Endothelial cell of umbilical vein (primary cell): ENCODE results near the gene POU6F2. TPM values are rescaled to one million over a fixed set of nuclear protein-coding genes. Genes with fewer than 3 reads are reported as not detected.

Experiments used
- BruUV-seq: library from RNA; stranded (reverse); fragments of 400-500 nt; replicated peaks from 2 replicates; lab custom pipeline; 2021; lab: Mats Ljungman, UMichigan
- CTCF ChIA-PET: fragments of 300-600, 350-600 bp; sonication (Branson Sonifier 250); formaldehyde crosslinking; loops from one replicate; lab custom pipeline; 2021; ENCODE audit warnings: antibody characterized with exemption, inconsistent platforms; lab: Charles Lee
- POLR2A ChIA-PET: fragments of 300-600, 350-600 bp; sonication (Branson Sonifier 250); formaldehyde crosslinking; loops from one replicate; lab custom pipeline; 2021; ENCODE audit warnings: antibody characterized with exemption, inconsistent platforms; lab: Charles Lee
- DNase-seq: peaks from one replicate; pipeline ENCODE4 v3.0.0-alpha.2; 2011; ENCODE audit warnings: low read depth, low spot score
- FAIRE-seq: peaks from 2 replicates; lab custom pipeline; 2011; peaks lifted over from hg19 to GRCh38; lab: Jason Lieb, UNC
- H2AFZ ChIP-seq: 2 replicates; pipeline ENCODE4 v1.6.0; 2012; ENCODE audit warnings: low read depth, low read length, control low read depth, inconsistent platforms
- H3K27ac ChIP-seq: 2 replicates; pipeline ENCODE4 v1.5.1; 2011; ENCODE audit warnings: low read depth, mild to moderate bottlenecking, control low read depth, low read length, moderate library complexity; ENCODE audit not compliant: insufficient read depth
- H3K27me3 ChIP-seq, 2 experiments: 2 replicates each; pipeline versions ENCODE4 v1.6.0 to v1.6.1; 2011; ENCODE audit warnings: low read length in 2 of 2, mixed read lengths in 1 of 2; ENCODE audit not compliant: control insufficient read depth in 2 of 2, insufficient read depth in 2 of 2
- H3K36me3 ChIP-seq, 2 experiments: 2 replicates in 1 of 2; 3 replicates in 1 of 2; pipeline ENCODE4 v1.5.1; 2011; ENCODE audit warnings: low read length in 2 of 2, mild to moderate bottlenecking in 1 of 2, moderate library complexity in 1 of 2; ENCODE audit not compliant: control insufficient read depth in 2 of 2, insufficient read depth in 2 of 2; ENCODE audit errors: extremely low read depth in 1 of 2
- H3K4me1 ChIP-seq: 3 replicates; pipeline ENCODE4 v1.5.1; 2011; ENCODE audit warnings: mild to moderate bottlenecking, low read length; ENCODE audit not compliant: control insufficient read depth, insufficient read depth; ENCODE audit errors: extremely low read depth
- H3K4me2 ChIP-seq: 2 replicates; pipeline ENCODE4 v1.6.1; 2011; ENCODE audit warnings: low read length, control low read depth, mixed read lengths; ENCODE audit not compliant: insufficient read depth
- H3K4me3 ChIP-seq, 3 experiments: fragments of 200-600 bp in 1 of 3; sonication (generic), shearing (Covaris generic) in 1 of 3; replicated peaks in 1 of 3; 2 replicates each; pipeline ENCODE4 v1.5.1; 2011 to 2016; ENCODE audit warnings: control low read depth in 3 of 3, low read length in 3 of 3, mild to moderate bottlenecking in 2 of 3, inconsistent platforms in 1 of 3, low read depth in 1 of 3, moderate library complexity in 1 of 3; ENCODE audit not compliant: insufficient read depth in 1 of 3
- H3K79me2 ChIP-seq: 2 replicates; pipeline ENCODE4 v1.6.0; 2012; ENCODE audit warnings: low read length, inconsistent platforms; ENCODE audit not compliant: control insufficient read depth, insufficient read depth
- H3K9ac ChIP-seq: replicated peaks from 2 replicates; pipeline ENCODE3; 2011; ENCODE audit warnings: low read length, control low read depth; ENCODE audit not compliant: insufficient read depth; ENCODE audit errors: extremely low read depth
- H3K9me1 ChIP-seq: replicated peaks from 3 replicates; pipeline ENCODE4 v1.6.0; 2011; ENCODE audit warnings: mild to moderate bottlenecking, low read length; ENCODE audit not compliant: control insufficient read depth, insufficient read depth; ENCODE audit errors: extremely low read depth
- H3K9me3 ChIP-seq: replicated peaks from 2 replicates; pipeline ENCODE4 v1.5.1; 2012; ENCODE audit warnings: low read length, inconsistent platforms; ENCODE audit not compliant: control insufficient read depth, insufficient read depth
- H4K20me1 ChIP-seq: replicated peaks from 2 replicates; pipeline ENCODE3; 2011; ENCODE audit warnings: mild to moderate bottlenecking, low read length; ENCODE audit not compliant: control insufficient read depth, insufficient read depth; ENCODE audit errors: extremely low read depth
- CTCF ChIP-seq, 2 donors: IDR thresholded peaks; 1 replicate in 1 of 2; 2 replicates in 1 of 2; pipeline ENCODE4 v1.5.1; 2011; ENCODE audit warnings: low read length in 2 of 2, mild to moderate bottlenecking in 2 of 2, moderate library complexity in 2 of 2, control low read depth in 1 of 2, inconsistent platforms in 1 of 2, low read depth in 1 of 2; ENCODE audit not compliant: insufficient read depth in 1 of 2; ENCODE audit errors: extremely low read depth in 1 of 2
- EZH2 ChIP-seq: IDR thresholded peaks from 2 replicates; pipeline ENCODE4 v1.6.1; 2012; ENCODE audit warnings: borderline replicate concordance, low read depth, mild to moderate bottlenecking, moderate library complexity, low read length, inconsistent platforms; ENCODE audit not compliant: severe bottlenecking
- FOS ChIP-seq: IDR thresholded peaks from 2 replicates; pipeline ENCODE4 v1.6.1; 2011; ENCODE audit warnings: mild to moderate bottlenecking, low read length, moderate library complexity, borderline replicate concordance; ENCODE audit not compliant: insufficient read depth
- GATA2 ChIP-seq: IDR thresholded peaks from 2 replicates; pipeline ENCODE4 v1.7.0; 2011; ENCODE audit warnings: low read depth, mild to moderate bottlenecking, moderate library complexity, mixed read lengths, low read length; ENCODE audit not compliant: insufficient read length, insufficient read depth
- JUN ChIP-seq: IDR thresholded peaks from 2 replicates; pipeline ENCODE4 v1.6.1; 2011; ENCODE audit warnings: borderline replicate concordance, low read depth; ENCODE audit not compliant: insufficient read length, insufficient read depth
- MAX ChIP-seq: IDR thresholded peaks from 2 replicates; pipeline ENCODE4 v1.6.1; 2011; ENCODE audit not compliant: insufficient read depth, insufficient read length
- MYC ChIP-seq: IDR thresholded peaks from one replicate; pipeline ENCODE4 v1.6.1; 2011; ENCODE audit warnings: mild to moderate bottlenecking, low read depth, low read length
- POLR2A ChIP-seq: IDR thresholded peaks from 2 replicates; pipeline ENCODE4 v1.6.1; 2012; ENCODE audit warnings: low read depth, mild to moderate bottlenecking, control low read depth, low read length
- POLR2AphosphoS5 ChIP-seq: IDR thresholded peaks from 2 replicates; pipeline ENCODE4 v1.6.1; 2012; ENCODE audit warnings: low read depth, mild to moderate bottlenecking, control low read depth, low read length, moderate library complexity; ENCODE audit not compliant: insufficient read depth
- dilution Hi-C: fragments of 300-500 bp; cut with MboI; formaldehyde crosslinking; loops from one replicate; pipeline ENCODE4 v1.15.0; 2019; ENCODE audit warnings: low sequenced_read_pairs; ENCODE audit not compliant: extremely low pct_ligation_motif_present
- intact Hi-C: fragments of 100-400 bp; cut with micrococcal nuclease; formaldehyde crosslinking; loops from one replicate; pipeline ENCODE4 v1.10.0; 2022
- polyA plus RNA-seq, 4 experiments: library from polyadenylated mRNA; depleted of rRNA in 3 of 4; stranded (reverse) in 3 of 4; unstranded in 1 of 4; fragments of >200 nt; gene quantifications; 2 replicates each; pipeline versions ENCODE4 v1.2.1 to v1.2.3, GENCODE V29; 2011 to 2012; ENCODE audit warnings: missing spikeins in 1 of 4
- total RNA-seq: library from RNA; stranded (reverse); gene quantifications from 2 replicates; pipeline ENCODE4 v1.2.3, GENCODE V29; 2021

Gene POU6F2
- total and polyA plus RNA-seq, 2 donors (not counting 3 experiments of a cell fraction or from before 2014, with no cell fraction given) = 0.29 TPM; not detected in 1

GRCh38 chr7:39269034-39269433 is 291.3 kb downstream of the POU6F2 start:
- Histone ChIP-seq H4K20me1 (no peaks in the 10 kb centered on the region), H3K9me3 (no peaks in the 10 kb centered on the region), H3K79me2 (no peaks in the 10 kb centered on the region), H2AFZ (no peak overlapping the region), H3K4me1 (no peaks in the 10 kb centered on the region), H3K27ac (no peak overlapping the region), H3K9me1 (no peaks in the 10 kb centered on the region), H3K4me3 (no peak overlapping the region), H3K27me3 (no peaks in the 10 kb centered on the region), H3K36me3 (no peaks in the 10 kb centered on the region), H3K4me2 (no peak overlapping the region), H3K9ac (no peak overlapping the region)
- FAIRE-seq (no peak), DNase-seq (no peak)
- dilution Hi-C loops = no loop called here
- intact Hi-C loops = no loop called here
- TF ChIP-seq MAX (no peak), POLR2AphosphoS5 (no peak), CTCF (IDR thresholded peaks at IDR 0.05; ENCODE audit: extremely low read depth in 1 of 2, insufficient read depth in 1 of 2, low read depth in 1 of 2, low read length in 2 of 2) (no peak), MYC (no peak), EZH2 (no peak), JUN (no peak), POLR2A (no peak), GATA2 (no peak), FOS (no peak)
- ChIA-PET POLR2A (no interaction called here), CTCF (no interaction called here)
- no TSS peak for BruUV-seq
